BLaER1 treated with 17β-estradiol and CSF1 and Interleukin-3, amounts not matched to agents 10 nM and 100 nM (cell line): ENCODE measurements around the gene DDX10.

Experiments
- H3K27ac ChIP-seq, 11 experiments: shearing (Covaris generic); formaldehyde crosslinking; 2 replicates each; pipeline ENCODE4 v1.8.1; 2022
- H3K27me3 ChIP-seq, 11 experiments: shearing (Covaris generic); formaldehyde crosslinking; 2 replicates each; pipeline ENCODE4 v1.8.1; 2022
- H3K36me3 ChIP-seq, 11 experiments: shearing (Covaris generic); formaldehyde crosslinking; 2 replicates each; pipeline ENCODE4 v1.8.1; 2022
- H3K4me1 ChIP-seq, 10 experiments: shearing (Covaris generic); formaldehyde crosslinking; 2 replicates each; pipeline ENCODE4 v1.8.1; 2022
- H3K4me2 ChIP-seq, 11 experiments: shearing (Covaris generic); formaldehyde crosslinking; 2 replicates each; pipeline ENCODE4 v1.8.1; 2022
- H3K4me3 ChIP-seq, 10 experiments: shearing (Covaris generic); formaldehyde crosslinking; 2 replicates each; pipeline ENCODE4 v1.8.1; 2022
- H3K9ac ChIP-seq, 11 experiments: shearing (Covaris generic); formaldehyde crosslinking; 2 replicates each; pipeline ENCODE4 v1.8.1; 2022
- H3K9me3 ChIP-seq, 11 experiments: shearing (Covaris generic); formaldehyde crosslinking; replicated peaks in 1 of 11; 2 replicates each; pipeline ENCODE4 v1.8.1; 2022
- H4K20me1 ChIP-seq, 11 experiments: shearing (Covaris generic); formaldehyde crosslinking; 2 replicates each; pipeline ENCODE4 v1.8.1; 2022
- Cebpa-rat ChIP-seq, 11 experiments: shearing (Covaris generic); IDR thresholded peaks; 2 replicates each; pipeline ENCODE4 v1.8.1; 2022

DDX10 gene

GRCh38 chr11:108786281-108786990, 121.6 kb downstream of the DDX10 start:
- peaks cover 0 to 100% (median 43%) of the 10 kb centered on the region in 11 experiments; a peak in 15 of 22 replicates for H4K20me1 ChIP-seq

DNA sequence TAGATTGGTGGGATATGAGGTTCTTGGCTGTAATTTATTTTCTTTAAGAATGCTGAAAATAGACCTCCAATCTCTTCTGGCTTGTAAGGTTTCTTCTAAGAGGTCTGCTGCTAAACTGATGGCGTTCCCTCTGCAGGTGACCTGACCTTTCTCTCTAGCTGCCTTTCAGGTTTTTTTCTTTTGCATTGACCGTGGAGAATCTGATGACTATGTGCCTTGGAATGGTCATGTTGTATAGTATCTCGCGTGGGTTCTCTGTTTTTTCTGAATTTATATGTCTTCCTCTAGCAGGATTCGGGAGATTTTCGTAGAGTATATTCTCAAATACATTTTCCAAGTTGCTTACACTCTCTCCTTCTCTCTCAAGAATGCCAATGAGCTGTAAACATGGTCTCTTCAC, 122.2 kb downstream of the DDX10 start:
- Histone ChIP-seq H3K36me3 (peaks cover 0 to 22% (median 13%) of the 10 kb centered on the region in 11 experiments; a peak in 13 of 22 replicates), H4K20me1 (peaks cover 0 to 100% (median 42%) of the 10 kb centered on the region in 11 experiments; a peak in 15 of 22 replicates), H3K4me2 (no peak overlapping the region), H3K27me3 (no peaks in the 10 kb centered on the region), H3K9ac (no peak overlapping the region), H3K4me1 (peaks cover 0 to 17% (median 0%) of the 10 kb centered on the region in 10 experiments; a peak in 6 of 20 replicates), H3K4me3 (no peak overlapping the region), H3K9me3 (peaks cover 12 to 23% (median 19%) of the 10 kb centered on the region in 11 experiments; a peak in 20 of 22 replicates), H3K27ac (no peak overlapping the region)
- no peak for TF ChIP-seq Cebpa-rat (IDR thresholded peaks at IDR 0.05)

More at GRCh38 chr11:108786281-108786990, 121.6 kb downstream of the DDX10 start:
- Histone ChIP-seq H3K4me2 (no peak overlapping the region), H3K36me3 (peaks cover 0 to 22% (median 13%) of the 10 kb centered on the region in 11 experiments; a peak in 13 of 22 replicates), H3K4me3 (no peak overlapping the region), H3K27me3 (no peaks in the 10 kb centered on the region), H3K9me3 (peaks cover 12 to 23% (median 19%) of the 10 kb centered on the region in 11 experiments; a peak in 20 of 22 replicates), H3K4me1 (peaks cover 0 to 17% (median 0%) of the 10 kb centered on the region in 10 experiments; a peak in 6 of 20 replicates), H3K9ac (no peak overlapping the region), H3K27ac (no peak overlapping the region)
- 0 out of 22 replicates have a peak, but pooled peaks of 1 of the 11 experiments have one; percentile 15 for TF ChIP-seq Cebpa-rat (IDR thresholded peaks at IDR 0.05)

GRCh38 chr11:108788565-108789199, 123.8 kb downstream of the DDX10 start:
- H3K27me3 ChIP-seq: no peaks in the 10 kb centered on the region
- peak overlapping the region in 2 of 11 experiments; percentile 11 to 46; a peak in 2 of 22 replicates for H3K4me2 ChIP-seq
- H3K27ac ChIP-seq: no peak overlapping the region
- H3K4me1 ChIP-seq: peaks cover 0 to 17% (median 0%) of the 10 kb centered on the region in 10 experiments; a peak in 6 of 20 replicates
- no peak for TF ChIP-seq Cebpa-rat (IDR thresholded peaks at IDR 0.05)
- H4K20me1 ChIP-seq: peaks cover 0 to 100% (median 52%) of the 10 kb centered on the region in 11 experiments; a peak in 15 of 22 replicates
- H3K9me3 ChIP-seq: peaks cover 10 to 18% (median 14%) of the 10 kb centered on the region in 11 experiments; a peak in 20 of 22 replicates
- H3K9ac ChIP-seq: no peak overlapping the region
- peaks cover 0 to 15% (median 9%) of the 10 kb centered on the region in 11 experiments; a peak in 9 of 22 replicates for H3K36me3 ChIP-seq
- H3K4me3 ChIP-seq: no peak overlapping the region

- H4K20me1 ChIP-seq: peaks cover 0 to 96% (median 52%) of the 10 kb centered on the region in 11 experiments; a peak in 15 of 22 replicates
- no peak overlapping the region for H3K4me3 ChIP-seq
- no peak overlapping the region for H3K27ac ChIP-seq
- TF ChIP-seq Cebpa-rat (IDR thresholded peaks at IDR 0.05): no peak
- H3K36me3 ChIP-seq: peaks cover 0 to 3% (median 0%) of the 10 kb centered on the region in 11 experiments; a peak in 1 of 22 replicates
- H3K27me3 ChIP-seq: no peaks in the 10 kb centered on the region
- H3K9ac ChIP-seq: no peak overlapping the region
- H3K4me1 ChIP-seq: peaks cover 0 to 17% (median 0%) of the 10 kb centered on the region in 10 experiments; a peak in 6 of 20 replicates
- H3K9me3 ChIP-seq: peaks cover 0 to 4% (median 0%) of the 10 kb centered on the region in 11 experiments; a peak in 2 of 22 replicates
- no peak overlapping the region for H3K4me2 ChIP-seq
Observed at GRCh38 chr11:108790501-108791299, 125.8 kb downstream of the DDX10 start.

DNA sequence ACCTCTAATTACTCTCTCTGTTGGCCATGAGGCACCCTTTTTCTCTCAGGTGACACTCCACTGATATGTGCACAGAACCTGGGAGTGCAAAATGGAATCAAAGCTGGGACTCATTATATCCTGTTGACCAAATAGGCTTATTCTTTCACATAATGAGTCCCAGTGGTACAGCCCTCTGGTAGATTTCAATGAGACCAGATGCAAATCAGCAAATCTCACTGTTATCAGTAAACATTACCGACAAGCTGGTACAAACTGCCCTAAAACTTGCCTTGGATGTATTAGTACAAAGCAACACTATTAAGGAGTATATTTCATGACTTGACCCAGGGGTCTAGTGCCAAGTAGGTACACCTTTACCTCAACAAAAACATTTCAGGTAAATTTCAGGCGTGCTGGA, 128.3 kb downstream of the DDX10 start:
- H3K27ac ChIP-seq: no peak overlapping the region
- peaks cover 16 to 34% (median 18%) of the 10 kb centered on the region in 10 experiments for H3K4me1 ChIP-seq
- no peak overlapping the region for H3K4me3 ChIP-seq
- H3K9me3 ChIP-seq: peaks cover 0 to 4% (median 0%) of the 10 kb centered on the region in 11 experiments; a peak in 1 of 22 replicates
- no peak overlapping the region for H3K4me2 ChIP-seq
- no peak overlapping the region for H3K9ac ChIP-seq
- peaks cover 0 to 3% (median 0%) of the 10 kb centered on the region in 11 experiments; a peak in 1 of 22 replicates for H3K36me3 ChIP-seq
- H4K20me1 ChIP-seq: peaks cover 0 to 96% (median 50%) of the 10 kb centered on the region in 11 experiments; a peak in 16 of 22 replicates
- H3K27me3 ChIP-seq: no peaks in the 10 kb centered on the region
- no peak for TF ChIP-seq Cebpa-rat (IDR thresholded peaks at IDR 0.05)

DNA sequence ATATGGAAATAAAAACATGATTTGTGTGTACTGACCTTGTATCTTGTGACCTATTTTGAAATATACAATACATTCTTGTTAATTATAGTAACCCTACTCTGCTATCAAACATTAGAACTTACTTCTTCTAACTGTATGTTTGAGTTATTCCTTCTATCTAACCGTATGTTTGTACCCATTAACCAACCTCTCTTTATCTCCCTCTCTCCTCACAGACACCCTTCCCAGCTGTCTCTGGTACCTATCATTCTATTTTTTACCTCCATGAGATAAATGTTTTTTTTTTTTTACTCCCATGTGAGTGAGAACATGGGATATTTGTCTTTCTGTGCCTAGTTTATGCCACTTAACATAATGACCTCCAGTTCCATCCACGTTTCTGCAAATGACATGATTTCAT, 128.7 kb downstream of the DDX10 start:
- peaks cover 0 to 96% (median 45%) of the 10 kb centered on the region in 11 experiments; a peak in 16 of 22 replicates for H4K20me1 ChIP-seq
- H3K27me3 ChIP-seq: no peaks in the 10 kb centered on the region
- H3K27ac ChIP-seq: no peak overlapping the region
- no peak for TF ChIP-seq Cebpa-rat (IDR thresholded peaks at IDR 0.05)
- H3K4me2 ChIP-seq: no peak overlapping the region
- no peak overlapping the region for H3K4me3 ChIP-seq
- peaks cover 16 to 34% (median 23%) of the 10 kb centered on the region in 10 experiments for H3K4me1 ChIP-seq
- H3K36me3 ChIP-seq: peaks cover 0 to 3% (median 0%) of the 10 kb centered on the region in 11 experiments; a peak in 1 of 22 replicates
- H3K9ac ChIP-seq: no peak overlapping the region
- H3K9me3 ChIP-seq: peaks cover 0 to 4% (median 0%) of the 10 kb centered on the region in 11 experiments; a peak in 1 of 22 replicates

DNA sequence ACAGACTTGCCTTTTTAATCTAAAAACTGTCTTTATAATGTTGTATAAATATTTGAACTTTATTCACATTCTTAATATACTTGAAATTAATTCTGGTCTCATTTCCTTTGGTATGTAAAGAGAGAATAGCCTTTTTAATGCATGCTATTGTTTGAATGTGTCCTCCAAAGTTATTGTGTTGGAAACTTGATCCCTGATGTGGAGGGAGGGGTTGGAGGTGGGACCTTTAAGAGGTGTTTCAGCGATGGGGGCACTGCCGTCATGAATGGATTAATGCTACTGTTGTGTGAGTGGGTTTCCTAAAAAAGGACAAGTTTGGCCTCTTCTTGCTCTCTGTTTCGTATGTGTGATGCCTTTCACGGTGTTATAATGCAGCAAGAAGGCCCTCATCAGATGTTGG, 131.7 kb downstream of the DDX10 start:
- H4K20me1 ChIP-seq: peaks cover 0 to 96% (median 28%) of the 10 kb centered on the region in 11 experiments; a peak in 14 of 22 replicates
- TF ChIP-seq Cebpa-rat (IDR thresholded peaks at IDR 0.05): no peak
- no peak overlapping the region for H3K27ac ChIP-seq

More for the DNA sequence above, 131.7 kb downstream of the DDX10 start:
- H3K4me1 ChIP-seq: peaks cover 16 to 28% (median 22%) of the 10 kb centered on the region in 10 experiments
- H3K9me3 ChIP-seq: peaks cover 0 to 7% (median 0%) of the 10 kb centered on the region in 11 experiments; a peak in 4 of 22 replicates
- no peak overlapping the region for H3K4me3 ChIP-seq
- no peaks in the 10 kb centered on the region for H3K27me3 ChIP-seq
- peaks cover 0 to 6% (median 0%) of the 10 kb centered on the region in 11 experiments; a peak in 1 of 22 replicates for H3K36me3 ChIP-seq
- H3K9ac ChIP-seq: no peak overlapping the region
- peak overlapping the region; percentile 58 to 76 (median 64); a peak in 18 of 22 replicates for H3K4me2 ChIP-seq
